Sigmoid colon (tissue), 7 donors: Measurements from ENCODE around the gene C3orf22. TPM values are rescaled to one million over a fixed set of nuclear protein-coding genes. Genes with fewer than 3 reads are reported as not detected.

Source experiments
- DNase-seq: peaks from one replicate; pipeline ENCODE4 v3.0.0-alpha.2; 2019
- H3K27ac ChIP-seq, 4 donors: fragments of 200-600 bp; sonication (generic); one replicate each; pipeline ENCODE4 v1.5.1; 2016 to 2019; ENCODE audit warnings: mild to moderate bottlenecking in 1 of 4
- H3K27me3 ChIP-seq, 3 donors: fragments of 200-600 bp; sonication (generic); one replicate each; pipeline ENCODE4 v1.5.1; 2019; ENCODE audit warnings: mild to moderate bottlenecking in 1 of 3
- H3K36me3 ChIP-seq, 4 donors: fragments of 200-600 bp; sonication (generic); one replicate each; pipeline ENCODE4 v1.5.1; 2016 to 2019
- H3K4me1 ChIP-seq, 4 donors: fragments of 200-600 bp; sonication (generic); one replicate each; pipeline ENCODE4 v1.5.1; 2017 to 2019
- H3K4me3 ChIP-seq, 4 donors: fragments of 200-600 bp; sonication (generic); one replicate each; pipeline ENCODE4 v1.5.1; 2017 to 2019; ENCODE audit warnings: mild to moderate bottlenecking in 2 of 4, moderate library complexity in 1 of 4
- H3K9me3 ChIP-seq, 4 donors: fragments of 200-600 bp in 3 of 4; sonication (generic) in 3 of 4; one replicate each; pipeline versions ENCODE4 v1.5.1 to v1.6.1; 2013 to 2019
- CTCF ChIP-seq, 4 experiments: fragments of 450-650 bp in 3 of 4; fragments of 200-600 bp in 1 of 4; IDR thresholded peaks; one replicate each; pipeline ENCODE4 v1.5.1; 2016 to 2019; ENCODE audit warnings: antibody characterized with exemption in 4 of 4, mild to moderate bottlenecking in 3 of 4, moderate library complexity in 2 of 4
- EP300 ChIP-seq, 4 donors: sonication (generic); formaldehyde crosslinking; IDR thresholded peaks; one replicate each; pipeline ENCODE4 v1.6.1; 2017; ENCODE audit warnings: antibody characterized with exemption in 4 of 4
- POLR2A ChIP-seq, 2 donors: fragments of 450-650 bp; IDR thresholded peaks; one replicate each; pipeline ENCODE4 v1.6.1; 2016; ENCODE audit warnings: antibody characterized with exemption in 2 of 2, mild to moderate bottlenecking in 2 of 2, moderate library complexity in 2 of 2
- POLR2AphosphoS5 ChIP-seq, 4 donors: sonication (generic); formaldehyde crosslinking; IDR thresholded peaks; one replicate each; pipeline ENCODE4 v1.6.1; 2017; ENCODE audit warnings: antibody characterized with exemption in 4 of 4
- WGBS, 2 donors: extraction: QIAGEN DNeasy Blood & Tissue Kit; methylation state at CpG; one replicate each; pipeline ENCODE4 v1.1.7; 2013; 5-methylcytosine and 5-hydroxymethylcytosine counted together
- intact Hi-C: fragments of 100-400 bp; cut with DNase I; formaldehyde crosslinking; loops from one replicate; pipeline ENCODE4 v1.15.1; 2023
- polyA plus RNA-seq, 3 donors: library from polyadenylated mRNA; stranded (reverse); fragments of 200-250 nt; gene quantifications; one replicate each; pipeline ENCODE4 v1.2.3, GENCODE V29; 2013
- total RNA-seq, 4 donors: library from RNA; depleted of rRNA; stranded (reverse); fragments of >200 nt; gene quantifications; one replicate each; pipeline ENCODE4 v1.1.0, GENCODE V29; 2016
- donor health status: healthy with polysubstance abuse.
- donor health status: Bipolar disorder and iron deficiency.
- donor health status: healthy.

Gene C3orf22
- total and polyA plus RNA-seq, 7 donors: 0.54 TPM; not detected in 6

- Histone ChIP-seq H3K27me3 (peaks cover 0 to 5% (median 0%) of the 10 kb centered on the region in 3 donors), H3K36me3 (no peaks in the 10 kb centered on the region), H3K9me3 (no peaks in the 10 kb centered on the region), H3K27ac (no peak overlapping the region), H3K4me1 (no peaks in the 10 kb centered on the region), H3K4me3 (no peak overlapping the region)
- WGBS, 2 donors: 84 to 86% methylated on average over 6 of the region's 6 CpGs
- DNase-seq: no peak
- intact Hi-C loops: no loop called here
- TF ChIP-seq CTCF (IDR thresholded peaks at IDR 0.05) (no peak), POLR2A (IDR thresholded peaks at IDR 0.05) (no peak), EP300 (IDR thresholded peaks at IDR 0.05) (no peak), POLR2AphosphoS5 (IDR thresholded peaks at IDR 0.05) (no peak)
Measured at GRCh38 chr3:126570103-126570541, 11.4 kb upstream of the C3orf22 start.

GRCh38 chr3:126569390-126569975 is 10.8 kb upstream of the C3orf22 start:
- Histone ChIP-seq H3K9me3 (no peaks in the 10 kb centered on the region), H3K4me3 (no peak overlapping the region), H3K4me1 (no peaks in the 10 kb centered on the region), H3K27ac (no peak overlapping the region), H3K36me3 (no peaks in the 10 kb centered on the region), H3K27me3 (peaks cover 0 to 5% (median 0%) of the 10 kb centered on the region in 3 donors)
- 86 to 88% methylated on average over 9 of the region's 9 CpGs for WGBS, 2 donors
- no peak for DNase-seq
- intact Hi-C loops: no loop called here
- no peak for TF ChIP-seq CTCF (IDR thresholded peaks at IDR 0.05)
- TF ChIP-seq EP300 (IDR thresholded peaks at IDR 0.05): no peak
- TF ChIP-seq POLR2AphosphoS5 (IDR thresholded peaks at IDR 0.05): no peak
- TF ChIP-seq POLR2A (IDR thresholded peaks at IDR 0.05): no peak

GRCh38 chr3:126568776-126569342 is 10.1 kb upstream of the C3orf22 start:
- no peak overlapping the region for H3K4me3 ChIP-seq
- intact Hi-C loops: no loop called here
- no peaks in the 10 kb centered on the region for H3K36me3 ChIP-seq
- TF ChIP-seq POLR2A (IDR thresholded peaks at IDR 0.05) (no peak), CTCF (IDR thresholded peaks at IDR 0.05) (no peak), POLR2AphosphoS5 (IDR thresholded peaks at IDR 0.05) (no peak), EP300 (IDR thresholded peaks at IDR 0.05) (no peak)
- no peak overlapping the region for H3K27ac ChIP-seq
- H3K9me3 ChIP-seq: no peaks in the 10 kb centered on the region
- H3K4me1 ChIP-seq: no peaks in the 10 kb centered on the region
- peaks cover 0 to 5% (median 0%) of the 10 kb centered on the region in 3 donors for H3K27me3 ChIP-seq
- WGBS, 2 donors: 75 to 80% methylated on average over 3 of the region's 3 CpGs
- no peak for DNase-seq

GRCh38 chr3:126567696-126568438 is 9.1 kb upstream of the C3orf22 start:
- TF ChIP-seq CTCF (IDR thresholded peaks at IDR 0.05): no peak
- no peak for TF ChIP-seq POLR2AphosphoS5 (IDR thresholded peaks at IDR 0.05)
- TF ChIP-seq EP300 (IDR thresholded peaks at IDR 0.05): no peak
- no peak for TF ChIP-seq POLR2A (IDR thresholded peaks at IDR 0.05)
- H3K27me3 ChIP-seq: peaks cover 0 to 5% (median 0%) of the 10 kb centered on the region in 3 donors
- H3K27ac ChIP-seq: no peak overlapping the region
- H3K4me1 ChIP-seq: no peaks in the 10 kb centered on the region
- H3K4me3 ChIP-seq: no peak overlapping the region
- H3K36me3 ChIP-seq: no peaks in the 10 kb centered on the region
- no peaks in the 10 kb centered on the region for H3K9me3 ChIP-seq
- WGBS, 2 donors: 62 to 70% methylated on average over 10 of the region's 10 CpGs
- DNase-seq: no peak
- intact Hi-C loops: no loop called here
